Stimulated activated memory B cell treated with anti-CD40 and anti-IgM and Interleukin-4, amounts not matched to agents 10 μg/mL and 1 μg/mL and 100 μg/mL, for 72 hours (primary cell): ENCODE results near the gene BRD3OS.

ENCODE experiments used
- ATAC-seq: fragments of 150-1000 bp; cut with Tn5 transposase; 2 replicates; pipeline ENCODE4 v1.10.0; 2021
- H3K27ac Mint-ChIP-seq: one replicate; pipeline ENCODE4 v1.8.0; 2022; ENCODE audit warnings: mild to moderate bottlenecking, mixed read lengths
- H3K27me3 Mint-ChIP-seq: one replicate; pipeline ENCODE4 v1.8.0; 2022; ENCODE audit warnings: mixed read lengths
- H3K36me3 Mint-ChIP-seq: one replicate; pipeline ENCODE4 v1.8.0; 2022; ENCODE audit warnings: mixed read lengths
- H3K4me1 Mint-ChIP-seq: one replicate; pipeline ENCODE4 v1.8.0; 2022; ENCODE audit warnings: mixed read lengths
- H3K4me3 Mint-ChIP-seq: one replicate; pipeline ENCODE4 v1.8.0; 2022; ENCODE audit warnings: mild to moderate bottlenecking, moderate library complexity, mixed read lengths
- H3K9me3 Mint-ChIP-seq: one replicate; pipeline ENCODE4 v1.8.0; 2022; ENCODE audit warnings: mixed read lengths

BRD3OS gene

GRCh38 chr9:134010310-134011173, 14.7 kb upstream of the BRD3OS start:
- no peak overlapping the region for H3K4me3 Mint-ChIP-seq
- no peaks in the 10 kb centered on the region for H3K4me1 Mint-ChIP-seq

GRCh38 chr9:134011401-134011800, 13.9 kb upstream of the BRD3OS start:
- ATAC-seq: no peak
- Mint-ChIP-seq H3K27me3 (peaks cover 13% of the 10 kb centered on the region), H3K4me1 (no peaks in the 10 kb centered on the region), H3K36me3 (no peaks in the 10 kb centered on the region), H3K9me3 (peaks cover 4% of the 10 kb centered on the region), H3K4me3 (no peak overlapping the region), H3K27ac (no peak overlapping the region)

More at GRCh38 chr9:134010310-134011173, 14.7 kb upstream of the BRD3OS start:
- no peak overlapping the region for H3K27ac Mint-ChIP-seq
- peaks cover 13% of the 10 kb centered on the region for H3K27me3 Mint-ChIP-seq
- H3K36me3 Mint-ChIP-seq: no peaks in the 10 kb centered on the region
- peaks cover 4% of the 10 kb centered on the region for H3K9me3 Mint-ChIP-seq
- ATAC-seq: no peak

- no peak for ATAC-seq
- Mint-ChIP-seq H3K36me3 (no peaks in the 10 kb centered on the region), H3K9me3 (peaks cover 4% of the 10 kb centered on the region), H3K27ac (no peak overlapping the region), H3K4me1 (no peaks in the 10 kb centered on the region), H3K27me3 (no peaks in the 10 kb centered on the region), H3K4me3 (no peak overlapping the region)
These were observed 10.3 kb upstream of the BRD3OS start for GRCh38 chr9:134014946-134015345.

- H3K36me3 Mint-ChIP-seq: peaks cover 8% of the 10 kb centered on the region
- no peaks in the 10 kb centered on the region for H3K27me3 Mint-ChIP-seq
- no peak for ATAC-seq
- peak overlapping the region; percentile 68 for H3K27ac Mint-ChIP-seq
- no peaks in the 10 kb centered on the region for H3K9me3 Mint-ChIP-seq
- peak overlapping the region; percentile 77 for H3K4me3 Mint-ChIP-seq
- peaks cover 26% of the 10 kb centered on the region for H3K4me1 Mint-ChIP-seq
These were observed 978 bp upstream of the BRD3OS start for GRCh38 chr9:134024214-134024792.

GRCh38 chr9:134025606-134026541, 593 bp downstream of the BRD3OS start:
- peak; percentile 62 for ATAC-seq
- peaks cover 12% of the 10 kb centered on the region for H3K36me3 Mint-ChIP-seq
- H3K4me1 Mint-ChIP-seq: peaks cover 26% of the 10 kb centered on the region
- peak overlapping the region; percentile 77 for H3K4me3 Mint-ChIP-seq
- H3K27me3 Mint-ChIP-seq: no peaks in the 10 kb centered on the region
- no peaks in the 10 kb centered on the region for H3K9me3 Mint-ChIP-seq
- peak overlapping the region; percentile 68 for H3K27ac Mint-ChIP-seq

GRCh38 chr9:134026581-134026980, 1.3 kb downstream of the BRD3OS start:
- peaks cover 17% of the 10 kb centered on the region for H3K36me3 Mint-ChIP-seq
- H3K27me3 Mint-ChIP-seq: no peaks in the 10 kb centered on the region
- H3K4me1 Mint-ChIP-seq: peaks cover 26% of the 10 kb centered on the region

GRCh38 chr9:134026981-134027380, 1.7 kb downstream of the BRD3OS start:
- ATAC-seq: no peak
- no peak overlapping the region for H3K4me3 Mint-ChIP-seq
- H3K27me3 Mint-ChIP-seq: no peaks in the 10 kb centered on the region
- no peak overlapping the region for H3K27ac Mint-ChIP-seq
- peaks cover 17% of the 10 kb centered on the region for H3K36me3 Mint-ChIP-seq
- H3K9me3 Mint-ChIP-seq: no peaks in the 10 kb centered on the region
- H3K4me1 Mint-ChIP-seq: peaks cover 26% of the 10 kb centered on the region

More at GRCh38 chr9:134026581-134026980, 1.3 kb downstream of the BRD3OS start:
- ATAC-seq: no peak
- H3K27ac Mint-ChIP-seq: no peak overlapping the region
- no peaks in the 10 kb centered on the region for H3K9me3 Mint-ChIP-seq
- peak overlapping the region; percentile 77 for H3K4me3 Mint-ChIP-seq

- Mint-ChIP-seq H3K4me3 (no peak overlapping the region), H3K27ac (no peak overlapping the region)
These were observed 2.3 kb downstream of the BRD3OS start for GRCh38 chr9:134027561-134027960.

GRCh38 chr9:134028076-134028475, 2.8 kb downstream of the BRD3OS start:
- Mint-ChIP-seq H3K9me3 (no peaks in the 10 kb centered on the region), H3K27ac (no peak overlapping the region), H3K36me3 (peaks cover 21% of the 10 kb centered on the region), H3K27me3 (no peaks in the 10 kb centered on the region), H3K4me1 (peaks cover 26% of the 10 kb centered on the region), H3K4me3 (no peak overlapping the region)
- no peak for ATAC-seq

More at GRCh38 chr9:134027561-134027960, 2.3 kb downstream of the BRD3OS start:
- H3K4me1 Mint-ChIP-seq: peaks cover 26% of the 10 kb centered on the region
- no peaks in the 10 kb centered on the region for H3K27me3 Mint-ChIP-seq
- ATAC-seq: no peak
- H3K36me3 Mint-ChIP-seq: peaks cover 17% of the 10 kb centered on the region
- H3K9me3 Mint-ChIP-seq: no peaks in the 10 kb centered on the region

GRCh38 chr9:134028575-134029247, 3.4 kb downstream of the BRD3OS start:
- no peak overlapping the region for H3K4me3 Mint-ChIP-seq
- peaks cover 26% of the 10 kb centered on the region for H3K4me1 Mint-ChIP-seq

GRCh38 chr9:134029248-134030226, 4.3 kb downstream of the BRD3OS start:
- Mint-ChIP-seq H3K27me3 (no peaks in the 10 kb centered on the region), H3K27ac (no peak overlapping the region), H3K36me3 (peaks cover 26% of the 10 kb centered on the region), H3K4me1 (peaks cover 21% of the 10 kb centered on the region), H3K4me3 (no peak overlapping the region), H3K9me3 (no peaks in the 10 kb centered on the region)
- no peak for ATAC-seq

More at GRCh38 chr9:134028575-134029247, 3.4 kb downstream of the BRD3OS start:
- Mint-ChIP-seq H3K36me3 (peaks cover 26% of the 10 kb centered on the region), H3K9me3 (no peaks in the 10 kb centered on the region), H3K27me3 (no peaks in the 10 kb centered on the region), H3K27ac (no peak overlapping the region)
- ATAC-seq: no peak

- ATAC-seq: no peak
- H3K27me3 Mint-ChIP-seq: no peaks in the 10 kb centered on the region
- H3K4me3 Mint-ChIP-seq: no peak overlapping the region
- no peak overlapping the region for H3K27ac Mint-ChIP-seq
- peaks cover 14% of the 10 kb centered on the region for H3K4me1 Mint-ChIP-seq
- H3K9me3 Mint-ChIP-seq: no peaks in the 10 kb centered on the region
- peaks cover 31% of the 10 kb centered on the region for H3K36me3 Mint-ChIP-seq
These were observed 5.7 kb downstream of the BRD3OS start for GRCh38 chr9:134030821-134031470.

- Mint-ChIP-seq H3K27ac (no peak overlapping the region), H3K27me3 (no peaks in the 10 kb centered on the region), H3K4me3 (no peak overlapping the region), H3K9me3 (no peaks in the 10 kb centered on the region), H3K36me3 (peaks cover 40% of the 10 kb centered on the region), H3K4me1 (peaks cover 8% of the 10 kb centered on the region)
- ATAC-seq: no peak
These were observed 6.5 kb downstream of the BRD3OS start for GRCh38 chr9:134031783-134032182.
